ENCODE measurements around the gene EML6. TPM values are rescaled to one million over a fixed set of nuclear protein-coding genes. Genes with fewer than 3 reads are reported as not detected.

EML6 gene
- total RNA-seq, 1 donor from 2014 or later: 8.1 TPM

DNA sequence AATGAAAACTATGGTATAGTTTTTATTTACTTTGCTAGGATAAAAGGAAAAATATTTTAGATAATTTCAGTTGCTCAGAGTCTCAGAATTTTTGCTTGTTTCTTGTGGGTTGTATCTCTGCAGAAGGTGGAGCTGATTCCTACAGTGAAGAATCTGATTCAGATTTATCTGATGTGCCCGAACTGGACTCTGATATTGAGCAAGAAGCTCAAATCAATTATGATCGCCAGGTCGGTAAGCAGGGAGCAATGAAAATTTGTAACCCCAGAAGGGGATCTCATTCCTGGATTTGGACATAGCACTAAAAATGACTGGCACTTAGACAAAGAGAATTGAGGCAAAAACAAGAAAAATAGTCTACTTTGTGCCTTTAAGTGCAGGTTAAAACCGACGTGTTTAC is 140.2 kb downstream of the EML6 start:
- Mint-ChIP-seq H3K27ac (ENCODE audit: unreplicated experiment) (no peak overlapping the region), H3K4me3 (no peak overlapping the region), H3K36me3 (ENCODE audit: low read depth) (peaks cover 6% of the 10 kb centered on the region), H3K27me3 (ENCODE audit: low read depth) (no peaks in the 10 kb centered on the region), H3K9me3 (no peaks in the 10 kb centered on the region), H3K4me1 (peaks cover 3% of the 10 kb centered on the region)
- no peak for DNase-seq (ENCODE audit: low read depth, low spot score)
- TF ChIP-seq CTCF (conservative IDR thresholded peaks at IDR 0.05): no peak

DNA sequence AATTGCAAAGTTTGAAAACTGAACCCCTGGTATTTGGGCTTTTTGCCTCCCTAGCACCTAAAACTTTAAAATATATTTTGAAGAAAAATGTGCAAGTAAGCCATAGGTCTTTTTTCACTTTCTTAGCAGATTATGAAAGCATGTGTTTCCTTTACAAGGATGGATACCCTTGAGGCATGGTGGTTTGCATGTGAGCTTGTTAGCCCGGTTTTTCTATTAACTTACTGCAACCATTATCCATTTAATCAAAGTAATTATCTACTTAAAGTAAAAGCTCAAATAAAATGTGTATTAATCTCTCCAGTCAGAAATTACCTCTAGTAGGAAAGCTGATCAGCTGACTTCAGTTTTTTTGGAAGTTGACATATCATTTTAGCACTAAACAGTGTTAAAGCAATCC is 140.6 kb downstream of the EML6 start:
- H3K4me1 Mint-ChIP-seq: peaks cover 5% of the 10 kb centered on the region
- no peak for TF ChIP-seq CTCF (conservative IDR thresholded peaks at IDR 0.05)
- no peak for DNase-seq (ENCODE audit: low read depth, low spot score)

DNA sequence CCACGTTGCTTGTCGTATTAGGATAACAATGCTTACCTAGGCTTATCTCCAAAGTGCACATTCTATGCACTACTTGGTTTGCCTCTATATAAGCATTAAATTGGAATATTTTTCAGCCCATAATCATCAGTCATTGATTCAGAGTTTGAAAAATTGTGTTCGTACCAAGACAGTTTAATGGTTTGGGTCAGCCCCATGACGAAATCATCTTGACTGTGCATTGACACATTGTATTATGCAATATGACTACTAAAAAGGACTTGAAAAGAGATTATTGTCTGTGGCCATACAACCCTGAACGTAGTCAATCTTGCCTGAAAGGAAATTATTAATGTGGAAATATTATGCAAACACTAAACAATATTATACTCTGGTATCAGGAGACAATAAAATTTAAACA is 141.3 kb downstream of the EML6 start:
- Mint-ChIP-seq H3K27me3 (ENCODE audit: low read depth) (no peaks in the 10 kb centered on the region), H3K4me3 (no peak overlapping the region), H3K27ac (ENCODE audit: unreplicated experiment) (no peak overlapping the region), H3K4me1 (peaks cover 5% of the 10 kb centered on the region), H3K9me3 (no peaks in the 10 kb centered on the region), H3K36me3 (ENCODE audit: low read depth) (peaks cover 6% of the 10 kb centered on the region)
- TF ChIP-seq CTCF (conservative IDR thresholded peaks at IDR 0.05): no peak
- DNase-seq (ENCODE audit: low read depth, low spot score): no peak

More for the DNA sequence above, 140.6 kb downstream of the EML6 start:
- Mint-ChIP-seq H3K27ac (ENCODE audit: unreplicated experiment) (no peak overlapping the region), H3K27me3 (ENCODE audit: low read depth) (no peaks in the 10 kb centered on the region), H3K36me3 (ENCODE audit: low read depth) (peaks cover 6% of the 10 kb centered on the region), H3K4me3 (no peak overlapping the region), H3K9me3 (no peaks in the 10 kb centered on the region)

DNA sequence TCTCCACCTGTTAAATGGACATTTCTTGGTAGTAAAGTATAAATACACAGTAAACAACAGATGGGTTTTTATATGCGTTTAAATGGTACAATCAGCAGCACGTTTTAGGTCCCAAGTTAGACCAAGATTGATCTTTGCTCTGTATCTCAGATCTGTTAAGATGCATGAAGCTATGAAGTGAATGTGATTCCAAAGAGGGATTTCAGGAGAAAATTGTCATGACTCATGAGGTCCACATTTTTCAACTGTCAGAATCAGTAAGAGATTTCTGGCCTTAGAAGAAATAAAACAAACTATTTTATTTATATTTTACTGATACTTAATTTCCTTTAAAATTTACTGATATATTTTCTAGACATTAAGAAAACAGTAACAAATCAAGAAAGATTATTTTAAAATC is 142.7 kb downstream of the EML6 start:
- no peak for TF ChIP-seq CTCF (conservative IDR thresholded peaks at IDR 0.05)
- Mint-ChIP-seq H3K4me1 (peaks cover 5% of the 10 kb centered on the region), H3K4me3 (no peak overlapping the region), H3K36me3 (ENCODE audit: low read depth) (peaks cover 6% of the 10 kb centered on the region), H3K27ac (ENCODE audit: unreplicated experiment) (no peak overlapping the region), H3K9me3 (no peaks in the 10 kb centered on the region), H3K27me3 (ENCODE audit: low read depth) (no peaks in the 10 kb centered on the region)
- DNase-seq (ENCODE audit: low read depth, low spot score): no peak

DNA sequence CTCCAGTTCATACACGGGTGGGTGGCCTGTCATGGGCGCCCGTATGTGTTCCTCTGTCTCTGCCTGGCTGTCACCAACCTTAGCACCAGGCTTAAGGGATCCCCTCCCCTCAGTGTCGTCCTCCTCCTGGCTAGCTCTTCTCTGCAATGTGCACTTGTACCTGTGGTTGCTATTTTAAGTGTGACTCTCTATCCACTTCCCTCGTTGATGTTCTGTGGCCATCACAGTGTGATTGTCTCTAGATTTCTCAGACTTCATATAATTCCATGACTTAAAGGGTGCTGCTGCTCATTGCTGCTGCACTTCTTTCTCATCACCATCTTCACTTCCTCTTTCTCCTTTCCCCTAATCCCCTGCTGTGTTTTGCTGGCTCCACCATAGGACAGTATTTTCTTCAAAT is 143.4 kb downstream of the EML6 start:
- no peaks in the 10 kb centered on the region for H3K36me3 Mint-ChIP-seq (ENCODE audit: low read depth)
- no peak overlapping the region for H3K4me3 Mint-ChIP-seq
- no peaks in the 10 kb centered on the region for H3K27me3 Mint-ChIP-seq (ENCODE audit: low read depth)
- peaks cover 5% of the 10 kb centered on the region for H3K4me1 Mint-ChIP-seq
- no peaks in the 10 kb centered on the region for H3K9me3 Mint-ChIP-seq
- DNase-seq (ENCODE audit: low read depth, low spot score): no peak
- TF ChIP-seq CTCF (conservative IDR thresholded peaks at IDR 0.05): no peak
- no peak overlapping the region for H3K27ac Mint-ChIP-seq (ENCODE audit: unreplicated experiment)

DNA sequence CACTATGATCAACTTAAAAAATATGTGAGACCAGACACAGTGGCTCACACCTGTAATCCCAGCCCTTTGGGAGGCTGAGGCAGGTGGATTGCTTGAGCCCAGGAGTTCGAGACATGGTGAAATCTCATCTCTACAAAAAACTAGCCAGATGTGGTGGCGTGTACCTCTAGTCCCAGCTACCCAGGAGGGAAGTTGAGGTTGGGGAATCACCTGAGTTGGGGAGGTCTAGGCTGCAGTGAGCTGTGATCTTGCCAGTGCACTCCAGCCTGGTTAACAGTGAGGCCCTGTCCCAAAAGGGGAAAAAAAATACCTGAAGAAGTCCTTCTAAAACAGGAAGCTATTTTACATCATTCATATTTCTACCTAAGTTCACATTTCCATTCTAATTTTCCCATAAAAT is 144.0 kb downstream of the EML6 start:
- Mint-ChIP-seq H3K27me3 (ENCODE audit: low read depth) (no peaks in the 10 kb centered on the region), H3K9me3 (no peaks in the 10 kb centered on the region), H3K36me3 (ENCODE audit: low read depth) (no peaks in the 10 kb centered on the region), H3K4me1 (peaks cover 5% of the 10 kb centered on the region), H3K4me3 (no peak overlapping the region), H3K27ac (ENCODE audit: unreplicated experiment) (no peak overlapping the region)
- TF ChIP-seq CTCF (conservative IDR thresholded peaks at IDR 0.05): no peak
- no peak for DNase-seq (ENCODE audit: low read depth, low spot score)
